HG03064 (cell line): Measurements from ENCODE around the gene HACE1.
"Not testable (repeated sequence)": the region's sequence is repeated elsewhere in the genome, so short reads cannot be mapped to it uniquely, and the experiment has no call there.

Experiments used
- ATAC-seq: cut with Tn5 transposase; IDR thresholded peaks from one replicate; pipeline ENCODE4 v1.9.1; 2021; ENCODE audit warnings: low read depth; ENCODE audit not compliant: unreplicated experiment

The HACE1 gene

GRCh38 chr6:104835782-104836181 is 23.9 kb downstream of the HACE1 start:
- ATAC-seq: no peak

- no peak for ATAC-seq
These were observed 30.3 kb downstream of the HACE1 start for GRCh38 chr6:104829183-104829958.

GRCh38 chr6:104828478-104828877 is 31.2 kb downstream of the HACE1 start:
- ATAC-seq: no peak

GRCh38 chr6:104820820-104821219 is 38.9 kb downstream of the HACE1 start:
- ATAC-seq: not testable (repeated sequence)

- no peak for ATAC-seq
These were observed 43.6 kb downstream of the HACE1 start for GRCh38 chr6:104816125-104816524.

GRCh38 chr6:104814743-104815142 is 45.0 kb downstream of the HACE1 start:
- no peak for ATAC-seq

GRCh38 chr6:104813552-104813951 is 46.2 kb downstream of the HACE1 start:
- peak; percentile 66 for ATAC-seq

GRCh38 chr6:104809116-104809515 is 50.6 kb downstream of the HACE1 start:
- no peak for ATAC-seq

- ATAC-seq: not testable (repeated sequence)
These were observed 54.4 kb downstream of the HACE1 start for GRCh38 chr6:104805335-104805734.

- ATAC-seq: no peak
These were observed 60.5 kb downstream of the HACE1 start for GRCh38 chr6:104799134-104799657.

- no peak for ATAC-seq
These were observed 63.5 kb downstream of the HACE1 start for GRCh38 chr6:104796031-104796785.

- ATAC-seq: no peak
These were observed 64.4 kb downstream of the HACE1 start for GRCh38 chr6:104795363-104795762.

- peak; percentile 91 for ATAC-seq
These were observed 69.9 kb downstream of the HACE1 start for GRCh38 chr6:104789770-104790190.

GRCh38 chr6:104788400-104788799 is 71.3 kb downstream of the HACE1 start:
- ATAC-seq: no peak

- ATAC-seq: no peak
These were observed 72.4 kb downstream of the HACE1 start for GRCh38 chr6:104787305-104787704.

GRCh38 chr6:104784884-104785283 is 74.8 kb downstream of the HACE1 start:
- ATAC-seq: no peak

GRCh38 chr6:104771258-104771832 is 88.4 kb downstream of the HACE1 start:
- ATAC-seq: no peak

GRCh38 chr6:104768906-104769305 is 90.8 kb downstream of the HACE1 start:
- ATAC-seq: no peak

GRCh38 chr6:104766595-104766994 is 93.1 kb downstream of the HACE1 start:
- ATAC-seq: no peak

GRCh38 chr6:104754788-104755409 is 104.8 kb downstream of the HACE1 start:
- no peak for ATAC-seq

- no peak for ATAC-seq
These were observed 106.5 kb downstream of the HACE1 start for GRCh38 chr6:104753251-104753650.
